Gastrocnemius medialis (tissue), 4 donors: ENCODE measurements around the gene GPHN.

ENCODE experiments used
- POLR2A ChIP-seq, 2 donors: fragments of 450-650 bp; IDR thresholded peaks; one replicate each; pipeline ENCODE4 v1.6.1; 2017; ENCODE audit warnings: antibody characterized with exemption in 2 of 2, mild to moderate bottlenecking in 2 of 2, moderate library complexity in 2 of 2
- TF ChIP-seq, protein P1 (sequence below), 5 experiments: fragments of 450-650 bp in 3 of 5; fragments of 200-600 bp in 2 of 5; sonication (generic) in 2 of 5; IDR thresholded peaks in 4 of 5; conservative IDR thresholded peaks in 1 of 5; 1 replicate in 4 of 5; 2 replicates in 1 of 5; pipeline ENCODE4 v1.5.1; 2016 to 2019; ENCODE audit warnings: antibody characterized with exemption in 5 of 5, mild to moderate bottlenecking in 3 of 5, moderate library complexity in 3 of 5

DNA sequence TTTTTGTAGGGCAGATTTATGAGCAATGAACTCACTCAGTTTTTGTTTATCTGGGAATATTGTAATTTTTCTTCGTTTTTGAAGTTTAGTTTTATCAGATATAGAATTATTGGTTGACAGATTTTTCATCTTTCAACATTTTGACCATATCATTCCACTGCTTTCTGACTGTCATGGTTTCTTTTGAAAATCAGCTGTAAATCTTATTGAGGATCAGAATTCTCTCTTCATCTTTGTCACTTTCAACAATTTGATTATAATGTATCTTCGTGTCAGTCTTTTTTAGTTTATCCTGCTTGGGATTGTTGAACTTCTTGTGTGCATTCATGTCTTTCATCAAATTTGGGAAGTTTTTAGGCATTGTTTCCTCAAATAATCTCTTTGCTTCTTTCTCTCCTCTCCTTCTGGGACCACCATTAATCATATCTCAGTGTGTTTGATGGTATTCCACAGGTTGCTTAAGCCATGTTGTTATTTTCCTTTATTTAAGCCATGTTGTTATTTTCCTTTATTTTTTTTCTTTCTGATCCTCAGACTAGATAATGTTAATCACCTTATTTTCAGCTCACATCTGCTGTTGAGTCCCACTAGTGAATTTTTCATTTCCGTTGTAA, 451.6 kb downstream of the GPHN start:
- TF ChIP-seq, protein P1, sequence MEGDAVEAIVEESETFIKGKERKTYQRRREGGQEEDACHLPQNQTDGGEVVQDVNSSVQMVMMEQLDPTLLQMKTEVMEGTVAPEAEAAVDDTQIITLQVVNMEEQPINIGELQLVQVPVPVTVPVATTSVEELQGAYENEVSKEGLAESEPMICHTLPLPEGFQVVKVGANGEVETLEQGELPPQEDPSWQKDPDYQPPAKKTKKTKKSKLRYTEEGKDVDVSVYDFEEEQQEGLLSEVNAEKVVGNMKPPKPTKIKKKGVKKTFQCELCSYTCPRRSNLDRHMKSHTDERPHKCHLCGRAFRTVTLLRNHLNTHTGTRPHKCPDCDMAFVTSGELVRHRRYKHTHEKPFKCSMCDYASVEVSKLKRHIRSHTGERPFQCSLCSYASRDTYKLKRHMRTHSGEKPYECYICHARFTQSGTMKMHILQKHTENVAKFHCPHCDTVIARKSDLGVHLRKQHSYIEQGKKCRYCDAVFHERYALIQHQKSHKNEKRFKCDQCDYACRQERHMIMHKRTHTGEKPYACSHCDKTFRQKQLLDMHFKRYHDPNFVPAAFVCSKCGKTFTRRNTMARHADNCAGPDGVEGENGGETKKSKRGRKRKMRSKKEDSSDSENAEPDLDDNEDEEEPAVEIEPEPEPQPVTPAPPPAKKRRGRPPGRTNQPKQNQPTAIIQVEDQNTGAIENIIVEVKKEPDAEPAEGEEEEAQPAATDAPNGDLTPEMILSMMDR (IDR thresholded peaks at IDR 0.05 in 4 of 5, conservative IDR thresholded peaks at IDR 0.05 in 1 of 5): no peak
- TF ChIP-seq POLR2A (IDR thresholded peaks at IDR 0.05): no peak
